Kidney (tissue), 14 donors: ENCODE data around the gene SLC12A7. TPM values are rescaled to one million over a fixed set of nuclear protein-coding genes. Genes with fewer than 3 reads are reported as not detected.
A peak's percentile ranks its signal among the peaks of the same experiment; 100 is the strongest.

Experiments
- DNase-seq, 5 donors: peaks; one replicate each; pipeline ENCODE4 v3.0.0-alpha.2; 2013 to 2020
- FAIRE-seq: peaks from 2 replicates; lab custom pipeline; 2012; peaks lifted over from hg19 to GRCh38; lab: Jason Lieb, UNC
- H3K27ac ChIP-seq, 2 donors: one replicate each; pipeline ENCODE4 v1.7.0; 2013; ENCODE audit warnings: low read depth in 2 of 2, low read length in 2 of 2, inconsistent platforms in 1 of 2
- H3K27me3 ChIP-seq: one replicate; pipeline ENCODE4 v1.7.1; 2013; ENCODE audit warnings: low read length, inconsistent platforms; ENCODE audit not compliant: control insufficient read depth, insufficient read depth
- H3K36me3 ChIP-seq, 3 donors: one replicate each; pipeline versions ENCODE4 v1.7.0 to v1.7.1; 2013; ENCODE audit warnings: low read length in 3 of 3, control low read depth in 1 of 3, inconsistent platforms in 1 of 3; ENCODE audit not compliant: insufficient read depth in 3 of 3, control insufficient read depth in 2 of 3
- H3K4me1 ChIP-seq, 3 donors: one replicate each; pipeline versions ENCODE4 v1.7.0 to v1.7.1; 2013; ENCODE audit warnings: low read length in 3 of 3, inconsistent platforms in 1 of 3, low read depth in 1 of 3; ENCODE audit not compliant: control insufficient read depth in 2 of 3, insufficient read depth in 2 of 3
- H3K4me3 ChIP-seq, 3 donors: one replicate each; pipeline versions ENCODE4 v1.7.0 to v1.8.1; 2013; ENCODE audit warnings: low read length in 3 of 3, control low read depth in 1 of 3, inconsistent platforms in 1 of 3
- H3K9ac ChIP-seq, 3 donors: one replicate each; pipeline versions ENCODE4 v1.7.0 to v1.7.1; 2013; ENCODE audit warnings: low read length in 3 of 3, control low read depth in 1 of 3, inconsistent platforms in 1 of 3
- H3K9me3 ChIP-seq, 3 donors: one replicate each; pipeline versions ENCODE4 v1.7.0 to v1.7.1; 2013; ENCODE audit warnings: low read length in 3 of 3, control low read depth in 1 of 3, inconsistent platforms in 1 of 3; ENCODE audit not compliant: control insufficient read depth in 2 of 3, insufficient read depth in 1 of 3
- intact Hi-C: fragments of 100-400 bp; cut with DNase I; formaldehyde crosslinking; loops from one replicate; pipeline ENCODE4 v1.11.1; 2022
- polyA plus RNA-seq: library from polyadenylated mRNA; stranded (reverse); fragments of 350-450 nt; fragmentation: Illumina TruSeq; extraction: RNeasy Lipid Tissue Mini Kit (QIAGEN cat#74804); gene quantifications from one replicate; pipeline ENCODE4 v1.2.3, GENCODE V29; 2014; ENCODE audit warnings: low read depth, low replicate concordance; ENCODE audit not compliant: insufficient read depth
- total RNA-seq: library from RNA; stranded (reverse); fragmentation: NEBNext Ultra II Directional; extraction: Animal tissue kit (Norgen Biotek cat#: 25700); gene quantifications from one replicate; pipeline ENCODE4 v1.2.1, GENCODE V29; 2021
- TF ChIP-seq, protein P1 (sequence below): IDR thresholded peaks from 3 replicates; pipeline ENCODE4 v1.5.1; 2012; ENCODE audit warnings: mild to moderate bottlenecking, moderate library complexity, borderline replicate concordance; ENCODE audit not compliant: insufficient read depth; ENCODE audit errors: extremely low read depth
- donor health status: control.
- donor health status: control.
- donor health status: control.
- donor health status: control.
- donor health status: control.
- donor health status: DM: yes; HTN: yes; CAD: no.
- donor health status: Normal renal cell carcinoma (clear cell type).

SLC12A7 gene
- total and polyA plus RNA-seq, 2 donors from 2014 or later, result 28.2 to 92.9 TPM

- Histone ChIP-seq H3K27ac (no peak overlapping the region), H3K4me3 (no peak overlapping the region), H3K4me1 (peaks cover 0 to 4% (median 0%) of the 10 kb centered on the region in 3 donors), H3K9me3 (no peaks in the 10 kb centered on the region), H3K9ac (no peak overlapping the region), H3K36me3 (no peaks in the 10 kb centered on the region), H3K27me3 (no peaks in the 10 kb centered on the region)
- DNase-seq, result no peak
- FAIRE-seq, result no peak
- TF ChIP-seq, protein P1, sequence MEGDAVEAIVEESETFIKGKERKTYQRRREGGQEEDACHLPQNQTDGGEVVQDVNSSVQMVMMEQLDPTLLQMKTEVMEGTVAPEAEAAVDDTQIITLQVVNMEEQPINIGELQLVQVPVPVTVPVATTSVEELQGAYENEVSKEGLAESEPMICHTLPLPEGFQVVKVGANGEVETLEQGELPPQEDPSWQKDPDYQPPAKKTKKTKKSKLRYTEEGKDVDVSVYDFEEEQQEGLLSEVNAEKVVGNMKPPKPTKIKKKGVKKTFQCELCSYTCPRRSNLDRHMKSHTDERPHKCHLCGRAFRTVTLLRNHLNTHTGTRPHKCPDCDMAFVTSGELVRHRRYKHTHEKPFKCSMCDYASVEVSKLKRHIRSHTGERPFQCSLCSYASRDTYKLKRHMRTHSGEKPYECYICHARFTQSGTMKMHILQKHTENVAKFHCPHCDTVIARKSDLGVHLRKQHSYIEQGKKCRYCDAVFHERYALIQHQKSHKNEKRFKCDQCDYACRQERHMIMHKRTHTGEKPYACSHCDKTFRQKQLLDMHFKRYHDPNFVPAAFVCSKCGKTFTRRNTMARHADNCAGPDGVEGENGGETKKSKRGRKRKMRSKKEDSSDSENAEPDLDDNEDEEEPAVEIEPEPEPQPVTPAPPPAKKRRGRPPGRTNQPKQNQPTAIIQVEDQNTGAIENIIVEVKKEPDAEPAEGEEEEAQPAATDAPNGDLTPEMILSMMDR, result no peak
- intact Hi-C loops, result no loop called here
Measured at GRCh38 chr5:1142886-1143669, 31.2 kb upstream of the SLC12A7 start.

DNA sequence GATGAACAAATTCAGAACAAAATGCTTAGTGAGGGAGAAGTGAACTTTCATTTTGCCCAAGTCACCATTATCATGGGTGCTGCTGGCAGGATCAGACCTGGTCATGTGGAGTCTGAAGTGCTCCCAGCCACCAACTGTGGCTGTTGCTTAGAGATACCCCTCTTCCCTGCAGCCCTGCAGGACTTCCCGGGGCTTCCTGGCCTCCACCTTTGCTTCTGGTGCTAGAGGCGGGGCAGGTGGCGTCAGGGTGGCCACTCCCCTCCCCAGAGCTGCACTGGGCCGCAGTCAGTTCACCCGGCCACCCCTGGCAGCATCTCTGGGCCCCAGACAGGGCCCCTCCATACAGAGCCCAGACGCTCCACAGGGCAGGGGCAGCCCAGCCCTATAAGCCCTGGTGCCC is 30.0 kb upstream of the SLC12A7 start:
- no peak overlapping the region for H3K4me3 ChIP-seq
- peaks cover 0 to 6% (median 0%) of the 10 kb centered on the region in 3 donors for H3K4me1 ChIP-seq
- no peaks in the 10 kb centered on the region for H3K27me3 ChIP-seq
- intact Hi-C loops, result no loop called here
- no peaks in the 10 kb centered on the region for H3K36me3 ChIP-seq
- no peaks in the 10 kb centered on the region for H3K9me3 ChIP-seq
- H3K27ac ChIP-seq, result no peak overlapping the region
- FAIRE-seq, result no peak
- no peak overlapping the region for H3K9ac ChIP-seq
- TF ChIP-seq, protein P1, result no peak
- DNase-seq, result no peak

GRCh38 chr5:1140818-1141189 is 28.9 kb upstream of the SLC12A7 start:
- TF ChIP-seq, protein P1, result no peak

More at GRCh38 chr5:1140818-1141189, 28.9 kb upstream of the SLC12A7 start:
- H3K27ac ChIP-seq, result no peak overlapping the region
- no peak overlapping the region for H3K4me3 ChIP-seq
- H3K9me3 ChIP-seq, result no peaks in the 10 kb centered on the region
- H3K9ac ChIP-seq, result no peak overlapping the region
- H3K27me3 ChIP-seq, result no peaks in the 10 kb centered on the region
- peak in 1 of 5 donors; percentile 74 for DNase-seq
- no peaks in the 10 kb centered on the region for H3K36me3 ChIP-seq
- intact Hi-C loops, result no loop called here
- FAIRE-seq, result no peak
- peaks cover 0 to 11% (median 0%) of the 10 kb centered on the region in 3 donors for H3K4me1 ChIP-seq
